ENCODE results near the gene VKORC1.

- no peak for TF ChIP-seq POLR2A (IDR thresholded peaks at IDR 0.05; ENCODE audit: control extremely low read depth in 1 of 2, low read depth in 2 of 2, low read length in 2 of 2)
- TF ChIP-seq POLR2AphosphoS5 (IDR thresholded peaks at IDR 0.05; ENCODE audit: low read depth, low read length), result no peak
- TF ChIP-seq EZH2 (IDR thresholded peaks at IDR 0.05; ENCODE audit: low read depth, low read length, severe bottlenecking), result no peak
- no peak for TF ChIP-seq RAD21 (IDR thresholded peaks at IDR 0.05 in 1 of 2, conservative IDR thresholded peaks at IDR 0.05 in 1 of 2; ENCODE audit: low read depth in 2 of 2, low read length in 2 of 2)
- no peak for TF ChIP-seq CTCF (IDR thresholded peaks at IDR 0.05; ENCODE audit: control extremely low read depth in 1 of 3, insufficient read depth in 1 of 3, low read depth in 1 of 3, low read length in 3 of 3)
- no peak for TF ChIP-seq JUN (IDR thresholded peaks at IDR 0.05; ENCODE audit: low read depth, low read length)
- no peak for TF ChIP-seq TAF1 (IDR thresholded peaks at IDR 0.05; ENCODE audit: low read depth, low read length)
- no peak for TF ChIP-seq SP1 (IDR thresholded peaks at IDR 0.05; ENCODE audit: low read depth, low read length)
- TF ChIP-seq ASH2L (IDR thresholded peaks at IDR 0.05; ENCODE audit: low read length), result no peak
- no peak for TF ChIP-seq FOSL1 (IDR thresholded peaks at IDR 0.05; ENCODE audit: insufficient read depth, low read depth, low read length)
- TF ChIP-seq EP300 (IDR thresholded peaks at IDR 0.05; ENCODE audit: borderline replicate concordance in 1 of 2, low read depth in 2 of 2, low read length in 2 of 2), result no peak
- TF ChIP-seq NRF1 (IDR thresholded peaks at IDR 0.05; ENCODE audit: low read depth, low read length), result no peak
- TF ChIP-seq HDAC6 (IDR thresholded peaks at IDR 0.05; ENCODE audit: low read depth, low read length), result no peak
Observed at GRCh38 chr16:31131416-31131815, 36.8 kb upstream of the VKORC1 start.
